AG09309 (cell line): ENCODE measurements around the gene BIRC5.

Experiments
- DNase-seq: peaks from one replicate; pipeline ENCODE4 v3.0.0-alpha.2; 2010; ENCODE audit warnings: low read depth
- H3K4me3 ChIP-seq: 2 replicates; pipeline ENCODE4 v1.5.1; 2011; ENCODE audit warnings: mild to moderate bottlenecking, low read depth, low read length, moderate library complexity; ENCODE audit not compliant: control insufficient read depth
- CTCF ChIP-seq: IDR thresholded peaks from 2 replicates; pipeline ENCODE4 v1.5.1; 2011; ENCODE audit warnings: mild to moderate bottlenecking, low read depth, low read length, inconsistent platforms; ENCODE audit not compliant: insufficient read depth, control insufficient read depth; ENCODE audit errors: missing control alignments

The BIRC5 gene

GRCh38 chr17:78200451-78200850 lies 13.6 kb upstream of the BIRC5 start:
- no peak for TF ChIP-seq CTCF
- DNase-seq: no peak
- H3K4me3 ChIP-seq: no peak overlapping the region

- DNase-seq: no peak
- no peak overlapping the region for H3K4me3 ChIP-seq
- no peak for TF ChIP-seq CTCF
Measured at GRCh38 chr17:78202666-78203065, 11.4 kb upstream of the BIRC5 start.

GRCh38 chr17:78204387-78205123 lies 9.5 kb upstream of the BIRC5 start:
- no peak for TF ChIP-seq CTCF
- DNase-seq: no peak
- H3K4me3 ChIP-seq: no peak overlapping the region

GRCh38 chr17:78205124-78205775 lies 8.8 kb upstream of the BIRC5 start:
- TF ChIP-seq CTCF: no peak
- no peak overlapping the region for H3K4me3 ChIP-seq
- no peak for DNase-seq

- H3K4me3 ChIP-seq: no peak overlapping the region
- DNase-seq: no peak
- TF ChIP-seq CTCF: no peak
Measured at GRCh38 chr17:78206298-78206697, 7.8 kb upstream of the BIRC5 start.

GRCh38 chr17:78208486-78208885 lies 5.6 kb upstream of the BIRC5 start:
- no peak overlapping the region for H3K4me3 ChIP-seq
- no peak for DNase-seq
- TF ChIP-seq CTCF: no peak
